IPS-18c (cell line): ENCODE measurements around the gene APOC3.
"Not testable (repeated sequence)": the region's sequence is repeated elsewhere in the genome, so short reads cannot be mapped to it uniquely, and the experiment has no call there.

ENCODE experiments used
- H3K4me3 ChIP-seq: 2 replicates; pipeline ENCODE4 v1.7.0; 2013; ENCODE audit warnings: low read depth, mild to moderate bottlenecking, low read length, moderate library complexity; ENCODE audit not compliant: insufficient read depth
- H3K9me3 ChIP-seq: one replicate; pipeline ENCODE4 v1.6.1; 2013; ENCODE audit warnings: mild to moderate bottlenecking, low read length, moderate library complexity; ENCODE audit not compliant: control insufficient read depth, insufficient read depth

APOC3 gene

DNA sequence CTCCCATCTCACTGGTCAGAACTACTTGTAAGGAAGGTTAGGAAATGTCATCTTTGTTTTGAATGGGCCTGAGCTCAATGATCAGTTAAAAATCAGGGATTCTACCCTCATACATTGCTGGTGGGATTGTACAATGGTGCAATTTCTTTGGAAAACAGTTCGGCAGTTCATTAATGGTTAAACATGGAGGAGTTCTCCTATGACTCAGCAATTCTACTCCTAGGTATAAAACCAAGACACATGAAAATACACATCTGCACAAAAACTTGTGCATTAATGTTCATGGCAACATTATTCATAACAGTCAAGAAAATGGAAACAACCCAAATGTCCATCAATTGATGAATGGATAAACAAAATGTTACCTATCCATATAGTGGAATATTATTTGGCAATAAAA is 33.2 kb upstream of the APOC3 start:
- Histone ChIP-seq H3K4me3 (no peak overlapping the region), H3K9me3 (no peaks in the 10 kb centered on the region)

DNA sequence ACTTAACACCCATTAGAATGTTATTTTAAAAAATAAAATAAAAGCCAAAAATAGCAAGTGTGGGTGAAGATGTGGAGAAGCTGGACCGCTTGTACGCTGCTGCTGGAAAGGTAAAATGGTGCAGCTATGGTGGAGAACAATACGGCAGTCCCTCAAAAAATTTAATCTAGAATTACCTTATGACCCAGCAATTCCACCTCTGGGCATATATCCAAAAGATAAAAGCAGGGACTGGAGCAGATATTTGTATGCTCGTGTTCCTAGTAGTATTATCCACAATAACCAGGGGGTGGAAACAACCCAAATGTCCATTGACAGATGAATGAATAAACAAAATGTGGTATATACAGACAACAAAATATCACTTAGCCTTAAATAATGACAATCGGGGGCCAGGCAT is 31.9 kb upstream of the APOC3 start:
- Histone ChIP-seq H3K4me3 (no peak overlapping the region), H3K9me3 (no peaks in the 10 kb centered on the region)

DNA sequence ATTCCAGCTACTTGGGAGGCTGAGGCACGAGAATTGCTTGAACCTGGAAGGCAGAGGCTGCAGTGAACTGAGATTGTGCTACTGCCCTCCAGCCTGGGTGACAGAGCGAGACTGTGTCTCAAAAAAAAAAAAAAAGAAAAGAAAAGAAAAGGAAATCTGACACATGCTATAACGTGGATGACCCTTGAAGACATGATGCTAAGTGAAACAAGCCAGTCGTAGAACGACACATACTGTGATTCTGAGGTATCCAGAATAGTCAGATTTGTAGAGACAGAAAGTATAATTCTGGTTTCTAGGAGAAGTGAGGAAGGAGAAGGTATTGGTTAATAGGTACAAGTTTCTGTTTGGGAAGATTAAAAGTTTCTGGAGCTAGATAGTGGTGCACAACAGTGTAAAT is 31.3 kb upstream of the APOC3 start:
- Histone ChIP-seq H3K4me3 (no peak overlapping the region), H3K9me3 (no peaks in the 10 kb centered on the region)

DNA sequence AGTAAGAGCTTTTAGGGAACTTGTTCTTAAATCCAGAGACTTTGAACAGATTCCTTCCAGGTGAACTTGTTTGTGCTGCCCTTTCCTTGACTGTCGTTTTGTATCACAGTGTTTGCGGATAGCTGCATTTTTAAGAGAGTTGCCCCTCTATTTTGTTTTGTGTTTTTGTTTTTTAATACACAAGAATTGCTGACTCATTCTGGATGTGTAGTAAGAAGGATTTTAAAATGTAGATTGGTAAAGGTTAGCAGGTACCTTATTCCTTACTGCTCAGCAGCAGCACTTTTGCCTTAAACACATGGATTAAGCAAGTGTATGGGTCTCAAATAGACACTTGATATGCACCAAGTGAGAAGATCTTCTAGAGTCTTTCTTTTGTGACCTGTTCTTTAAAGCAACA is 29.1 kb upstream of the APOC3 start:
- no peaks in the 10 kb centered on the region for H3K9me3 ChIP-seq
- no peak overlapping the region for H3K4me3 ChIP-seq

DNA sequence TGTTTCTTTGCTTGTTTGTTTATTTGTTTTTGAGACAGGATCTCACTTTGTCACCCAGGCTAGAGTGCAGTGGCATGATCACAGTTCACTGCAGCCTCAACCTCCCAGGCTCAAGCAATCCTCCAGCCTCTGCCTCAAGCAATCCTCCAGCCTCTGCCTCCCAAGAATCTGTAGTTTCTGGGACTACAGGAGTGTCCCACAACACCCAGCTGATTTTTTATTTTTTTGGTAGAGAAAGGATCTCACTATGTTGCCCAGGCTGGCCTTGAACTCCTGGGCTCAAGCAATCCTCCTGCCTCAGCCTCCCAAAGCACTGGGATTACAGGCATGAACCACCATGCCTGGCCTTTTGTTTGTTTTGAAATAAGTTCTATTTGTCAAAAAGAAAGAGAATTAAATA is 28.0 kb upstream of the APOC3 start:
- not testable (repeated sequence) for H3K4me3 ChIP-seq, H3K9me3 ChIP-seq

DNA sequence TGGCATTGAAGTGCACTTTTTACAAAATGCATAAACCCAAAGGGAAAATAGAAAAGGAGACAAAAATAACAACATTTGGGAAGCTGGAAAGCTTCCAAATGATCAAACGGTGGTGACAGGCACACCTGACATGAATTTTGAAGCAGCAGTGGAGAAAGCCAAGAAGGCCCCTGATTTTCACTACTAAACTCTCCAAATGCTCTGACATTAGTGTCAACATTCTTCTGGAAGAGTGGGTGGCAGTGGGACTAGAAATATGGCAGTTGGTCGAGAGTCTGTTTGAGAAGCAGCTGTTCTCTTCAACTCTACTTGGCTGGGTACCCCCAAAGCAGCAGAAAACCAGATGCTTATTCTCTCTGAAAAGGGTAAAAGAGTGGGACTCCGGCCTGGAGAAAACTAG is 25.7 kb upstream of the APOC3 start:
- peaks cover 4% of the 10 kb centered on the region for H3K9me3 ChIP-seq
- no peak overlapping the region for H3K4me3 ChIP-seq

DNA sequence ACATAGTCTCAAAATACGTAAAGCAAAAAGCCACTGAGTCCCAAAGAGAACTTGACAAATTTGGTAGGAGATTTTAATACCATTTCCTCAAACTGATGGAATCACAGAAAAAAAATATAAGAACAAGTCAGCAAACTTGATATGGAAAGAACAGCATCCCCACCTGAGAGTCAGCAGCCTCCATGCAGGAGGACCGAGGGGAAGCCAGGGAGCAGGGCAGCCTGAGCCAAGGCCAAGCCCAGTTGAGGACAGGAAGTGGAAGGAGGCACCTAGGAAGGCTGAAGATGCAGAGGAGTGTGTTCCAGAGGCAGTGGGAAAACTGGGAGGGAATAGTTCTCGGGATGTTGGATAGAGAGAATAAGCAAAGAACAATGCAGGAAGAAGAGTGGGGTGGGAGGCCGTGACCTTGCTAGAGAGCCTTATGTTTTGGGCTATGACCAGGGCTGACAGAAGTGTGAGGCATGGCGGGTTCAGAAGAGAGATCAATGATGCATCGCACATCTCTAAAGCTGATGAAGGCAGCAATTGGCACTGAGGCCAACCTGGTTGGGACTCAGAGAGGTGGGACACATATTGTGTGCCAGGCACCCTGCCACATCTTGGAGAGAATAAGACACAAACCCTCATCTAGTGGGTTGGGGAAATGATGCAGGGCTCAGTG is 22.0 kb upstream of the APOC3 start:
- H3K9me3 ChIP-seq, result peaks cover 4% of the 10 kb centered on the region
- H3K4me3 ChIP-seq, result no peak overlapping the region

DNA sequence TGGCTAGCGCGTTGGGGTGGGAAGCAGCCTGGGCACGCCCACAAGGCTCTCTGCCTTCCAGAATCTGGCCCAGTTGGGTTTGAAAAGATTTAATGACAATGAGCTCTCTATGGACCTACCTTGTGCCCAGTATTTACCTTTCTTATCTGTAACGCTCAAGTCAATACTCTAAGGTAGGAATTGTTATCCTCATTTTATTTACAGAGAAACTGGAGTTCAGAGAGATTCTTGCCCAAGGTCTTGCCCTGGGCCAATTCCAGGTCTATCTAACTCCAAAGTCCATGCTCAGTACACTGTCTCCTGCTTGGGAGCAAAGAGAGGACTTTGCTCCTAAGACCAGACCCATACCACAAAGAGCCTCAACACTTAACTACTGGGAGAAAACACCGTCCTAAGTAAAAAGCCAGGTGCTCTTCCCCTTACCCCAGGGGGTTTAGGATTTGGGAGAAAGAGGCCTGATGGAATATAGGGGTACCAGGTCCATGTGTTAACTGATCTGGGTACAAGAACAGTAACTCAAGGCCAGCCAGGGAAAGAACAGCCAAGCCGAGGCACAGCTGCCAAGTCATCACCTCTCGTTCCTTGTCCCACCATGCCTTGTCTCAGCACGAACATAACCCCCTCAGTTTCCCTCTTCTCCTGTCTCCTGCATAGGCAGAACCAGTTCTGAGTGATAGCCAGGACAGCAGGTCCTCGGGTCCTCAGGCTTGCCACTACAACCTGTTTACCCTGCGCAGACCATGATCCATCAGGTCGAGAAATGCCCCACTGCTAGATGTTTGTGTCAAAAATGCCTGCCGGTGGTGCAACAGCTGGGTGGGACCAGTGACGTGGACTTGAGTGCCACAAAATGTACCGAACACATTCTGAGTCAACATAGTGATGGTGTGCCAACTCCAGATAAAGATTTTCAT is 21.2 kb upstream of the APOC3 start:
- Histone ChIP-seq H3K9me3 (peaks cover 4% of the 10 kb centered on the region), H3K4me3 (no peak overlapping the region)

DNA sequence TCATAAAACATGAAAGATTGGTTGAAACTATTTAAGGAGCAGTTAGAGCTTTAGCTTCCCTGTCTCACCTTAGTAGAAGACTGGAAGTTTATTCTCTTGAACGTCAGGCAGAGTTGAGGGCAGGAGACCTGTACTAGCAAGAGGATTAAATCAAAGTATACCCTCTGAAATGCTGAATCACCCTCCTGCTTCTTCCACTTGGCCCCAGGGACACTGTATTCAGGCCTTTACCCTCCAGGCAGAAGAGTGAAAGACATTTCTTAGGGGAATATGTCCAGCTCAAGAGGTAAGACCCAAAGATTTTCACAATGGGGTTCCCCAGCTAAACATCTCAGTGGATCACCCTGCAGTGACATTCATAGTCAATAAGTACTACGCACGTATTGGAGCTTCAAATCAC is 18.5 kb upstream of the APOC3 start:
- peaks cover 4% of the 10 kb centered on the region for H3K9me3 ChIP-seq
- no peak overlapping the region for H3K4me3 ChIP-seq

DNA sequence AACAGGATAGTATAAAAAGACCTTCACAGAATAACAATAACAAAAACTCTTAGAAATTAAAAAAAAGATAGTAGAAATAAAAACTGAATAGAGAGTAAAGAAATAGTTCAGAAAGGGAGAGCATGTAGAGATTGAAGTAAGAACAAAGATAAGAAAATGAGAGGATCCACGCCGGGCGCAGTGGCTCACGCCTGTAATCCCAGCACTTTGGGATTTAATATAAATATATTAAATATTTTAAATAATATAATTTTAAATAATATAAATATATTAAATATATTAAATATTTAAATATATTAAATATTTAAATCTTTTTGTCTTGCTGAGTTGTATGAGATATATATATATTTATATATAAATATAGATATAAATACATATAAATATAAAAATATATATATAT is 17.6 kb upstream of the APOC3 start:
- no peak overlapping the region for H3K4me3 ChIP-seq

DNA sequence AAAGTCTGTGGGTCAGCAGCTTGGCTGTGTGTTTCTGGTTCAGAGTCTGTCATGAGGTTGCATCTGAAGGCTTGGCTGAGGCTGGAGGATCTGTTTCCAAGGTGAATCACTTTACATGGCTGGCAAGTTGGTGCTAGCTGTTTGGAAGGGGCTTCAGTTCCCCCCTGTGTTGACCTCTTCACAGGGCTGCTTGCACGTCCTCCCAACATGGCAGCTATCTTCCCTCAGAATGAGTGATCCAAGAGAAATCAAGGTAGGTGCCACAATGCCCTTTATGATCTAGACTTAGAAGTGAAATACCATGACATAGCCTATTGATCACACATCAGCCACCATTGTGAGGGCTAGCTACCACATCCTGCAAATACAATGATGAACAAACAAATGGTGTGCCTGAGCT is 16.5 kb upstream of the APOC3 start:
- Histone ChIP-seq H3K9me3 (no peaks in the 10 kb centered on the region), H3K4me3 (no peak overlapping the region)

More for the DNA sequence above, 17.6 kb upstream of the APOC3 start:
- H3K9me3 ChIP-seq, result peaks cover 4% of the 10 kb centered on the region

DNA sequence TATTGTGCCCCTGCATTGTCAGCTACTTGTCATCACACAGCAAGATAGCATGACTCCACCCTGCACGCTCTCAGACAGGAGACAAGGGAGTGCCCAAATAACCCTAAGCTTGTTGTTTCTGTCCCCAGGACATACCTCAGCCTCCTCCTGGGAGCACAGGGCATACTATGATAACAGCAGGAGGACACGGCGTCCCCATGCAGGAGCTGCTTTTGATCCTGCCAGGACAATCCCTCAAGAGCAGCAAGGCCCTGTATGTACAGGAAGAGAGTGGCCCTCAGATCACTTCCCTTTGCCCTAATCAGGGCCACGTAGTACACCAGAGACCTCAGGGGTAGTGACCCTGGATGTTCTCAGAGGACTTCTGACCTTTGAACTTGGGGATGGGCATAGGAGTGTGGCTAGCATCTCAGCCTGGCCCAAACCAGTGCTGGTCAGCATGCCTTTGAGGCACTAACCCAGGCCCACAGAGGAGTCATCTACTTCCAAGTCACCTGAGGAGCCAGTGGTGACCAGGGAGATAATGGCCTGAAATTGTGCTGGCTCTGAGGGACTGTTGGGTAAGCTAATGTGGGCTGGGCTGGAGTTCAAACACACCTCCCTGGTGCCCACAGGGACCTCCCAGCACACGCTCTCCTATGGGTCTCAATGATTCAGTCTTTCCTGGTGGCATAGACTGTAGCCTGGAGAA is 15.8 kb upstream of the APOC3 start:
- no peak overlapping the region for H3K4me3 ChIP-seq
- no peaks in the 10 kb centered on the region for H3K9me3 ChIP-seq

DNA sequence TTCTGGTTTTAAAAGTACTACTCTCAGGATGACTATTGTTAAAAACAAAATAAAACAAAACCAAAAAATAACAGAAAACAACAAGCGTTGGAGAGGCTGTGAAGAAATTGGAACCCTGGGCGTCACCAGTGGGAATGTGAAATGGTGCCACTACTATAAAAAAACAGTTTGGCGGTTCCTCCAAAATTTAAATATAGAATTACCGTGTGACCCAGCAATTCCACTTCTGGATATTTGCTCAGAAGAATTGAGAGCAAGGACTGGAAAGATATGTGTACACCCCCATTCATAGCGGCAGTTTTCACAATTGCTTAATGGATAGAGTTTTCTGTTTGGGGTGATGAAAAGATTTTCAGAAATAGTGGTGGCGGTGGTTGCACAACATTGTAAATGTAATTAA is 15.2 kb upstream of the APOC3 start:
- H3K4me3 ChIP-seq, result no peak overlapping the region

DNA sequence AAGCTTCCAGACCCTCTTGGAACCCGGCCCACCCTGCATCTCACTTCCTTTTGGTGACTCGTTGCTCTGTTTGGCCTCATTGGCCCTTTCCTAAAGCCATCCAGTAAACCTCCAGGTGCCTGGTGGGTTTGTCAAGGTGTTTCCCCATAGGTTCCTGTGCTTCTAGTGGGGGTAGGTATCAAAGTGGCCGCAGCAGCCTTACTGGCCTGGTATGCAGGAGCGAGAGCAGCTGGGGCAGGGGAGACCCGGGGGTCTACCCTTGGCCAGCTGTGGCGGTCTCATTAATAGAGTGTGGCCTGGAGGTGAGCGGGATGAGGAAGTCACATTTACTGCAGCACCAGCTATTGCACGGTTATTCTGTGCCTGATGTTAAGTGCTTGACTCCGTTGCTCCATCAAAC is 10.7 kb upstream of the APOC3 start:
- H3K4me3 ChIP-seq, result no peak overlapping the region

More for the DNA sequence above, 15.2 kb upstream of the APOC3 start:
- no peaks in the 10 kb centered on the region for H3K9me3 ChIP-seq

DNA sequence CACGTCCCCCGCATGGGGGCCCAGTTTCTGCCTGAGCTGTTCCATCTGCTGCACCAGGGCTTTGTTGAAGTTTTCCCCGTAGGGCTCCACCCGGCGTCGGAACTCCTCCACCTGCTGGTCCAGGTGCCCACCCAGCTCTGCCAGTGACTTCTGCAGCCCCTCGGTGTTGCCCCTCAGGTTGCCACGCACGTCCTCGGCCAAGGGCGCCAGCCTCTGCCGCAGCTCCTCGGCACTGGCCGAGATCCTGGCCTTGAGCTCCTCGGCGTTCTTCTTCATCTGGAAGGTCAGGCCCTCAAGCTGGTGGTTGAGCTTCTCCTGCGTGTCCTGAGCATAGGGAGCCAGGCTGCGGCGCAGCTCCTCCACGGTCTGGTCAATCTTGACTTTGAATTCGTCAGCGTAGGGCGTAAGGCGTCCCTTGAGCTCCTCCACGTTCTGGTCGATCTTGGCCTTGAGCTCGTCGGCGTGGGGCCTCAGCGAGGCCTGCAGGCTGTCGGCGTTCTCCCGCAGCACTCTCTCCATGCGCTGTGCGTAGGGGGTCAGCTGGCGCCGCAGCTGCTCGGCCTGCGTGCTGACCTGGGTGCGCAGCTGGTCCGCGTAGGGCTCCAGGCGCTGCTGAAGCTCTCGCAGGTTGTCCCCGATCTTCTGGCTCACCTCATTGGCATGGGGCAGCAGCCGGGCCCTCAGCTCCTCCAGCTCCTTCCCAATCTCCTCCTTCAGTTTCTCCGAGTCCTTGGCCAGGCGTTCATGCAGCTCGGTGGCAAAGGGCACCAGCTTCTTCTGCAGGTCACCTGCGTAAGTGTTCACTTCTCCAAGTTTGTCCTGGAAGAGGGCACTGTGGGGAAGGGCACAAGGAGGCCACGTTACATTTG is 8.4 kb upstream of the APOC3 start:
- no peaks in the 10 kb centered on the region for H3K9me3 ChIP-seq

More for the DNA sequence above, 10.7 kb upstream of the APOC3 start:
- H3K9me3 ChIP-seq, result no peaks in the 10 kb centered on the region

DNA sequence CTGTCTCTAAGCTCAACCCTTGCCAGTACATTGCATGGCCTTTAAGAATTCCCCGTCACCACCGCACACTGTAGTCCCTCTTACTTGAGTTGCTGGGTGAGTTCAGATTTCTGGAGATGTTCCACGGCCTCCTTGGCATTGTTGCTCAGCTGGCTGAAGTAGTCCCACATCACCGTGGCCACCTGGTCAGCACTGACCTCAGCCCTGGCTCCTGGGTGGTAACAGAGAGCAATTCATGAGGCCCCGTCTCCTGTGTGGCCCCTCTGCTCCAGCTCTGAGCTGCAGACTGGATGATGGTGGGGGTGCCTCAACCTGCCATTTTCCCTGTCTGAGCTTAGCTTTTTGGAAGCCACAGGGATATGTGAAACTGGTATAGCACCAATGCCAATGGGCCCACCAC is 7.1 kb upstream of the APOC3 start:
- H3K4me3 ChIP-seq, result no peak overlapping the region
- no peaks in the 10 kb centered on the region for H3K9me3 ChIP-seq

More for the DNA sequence above, 8.4 kb upstream of the APOC3 start:
- no peak overlapping the region for H3K4me3 ChIP-seq
